ENCODE results near the gene GBA2. TPM values are rescaled to one million over a fixed set of nuclear protein-coding genes. Genes with fewer than 3 reads are reported as not detected.

GBA2 gene
- total RNA-seq, 1 donor from 2014 or later, result 58.4 TPM

GRCh38 chr9:35717132-35717870 lies 31.7 kb downstream of the GBA2 start:
- Mint-ChIP-seq H3K36me3 (ENCODE audit: low read depth) (peaks cover 73% of the 10 kb centered on the region), H3K27ac (no peak overlapping the region), H3K27me3 (ENCODE audit: insufficient read depth) (no peaks in the 10 kb centered on the region)

DNA sequence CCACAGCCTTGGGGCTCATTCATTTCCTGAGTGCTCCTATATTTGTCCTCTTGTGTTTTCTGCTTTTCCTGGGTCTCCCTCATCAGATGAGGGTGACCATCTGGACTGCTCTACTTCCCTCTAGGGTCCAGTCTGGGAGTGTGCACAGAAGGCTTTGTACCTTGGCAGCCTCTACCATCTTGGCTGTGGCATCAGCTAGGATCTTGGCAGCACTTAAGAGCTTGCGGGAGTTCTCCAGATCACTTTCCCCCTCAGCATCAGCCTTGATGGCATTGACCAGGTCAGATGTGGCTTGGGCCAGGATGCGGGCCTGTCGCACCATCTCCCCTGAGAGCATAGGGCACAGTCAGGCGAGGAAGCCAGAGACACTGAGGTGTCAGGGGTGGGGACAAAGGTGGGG lies 32.8 kb downstream of the GBA2 start:
- H3K9me3 Mint-ChIP-seq, result no peaks in the 10 kb centered on the region
- H3K27me3 Mint-ChIP-seq (ENCODE audit: insufficient read depth), result no peaks in the 10 kb centered on the region
- intact Hi-C loops (cut with micrococcal nuclease), result no loop called here
- H3K27ac Mint-ChIP-seq, result no peak overlapping the region
- no peak for DNase-seq (ENCODE audit: low spot score)
- peaks cover 70% of the 10 kb centered on the region for H3K36me3 Mint-ChIP-seq (ENCODE audit: low read depth)
- no peak overlapping the region for H3K4me3 Mint-ChIP-seq
- H3K4me1 Mint-ChIP-seq (ENCODE audit: low read depth), result peaks cover 5% of the 10 kb centered on the region

More at GRCh38 chr9:35717132-35717870, 31.7 kb downstream of the GBA2 start:
- Mint-ChIP-seq H3K9me3 (no peaks in the 10 kb centered on the region), H3K4me1 (ENCODE audit: low read depth) (no peaks in the 10 kb centered on the region), H3K4me3 (no peak overlapping the region)
- no peak for DNase-seq (ENCODE audit: low spot score)
- intact Hi-C loops (cut with micrococcal nuclease), result no loop called here

- peaks cover 75% of the 10 kb centered on the region for H3K36me3 Mint-ChIP-seq (ENCODE audit: low read depth)
Measured at GRCh38 chr9:35714579-35715252, 34.3 kb downstream of the GBA2 start.

GRCh38 chr9:35714123-35714522 lies 34.9 kb downstream of the GBA2 start:
- H3K27ac Mint-ChIP-seq, result no peak overlapping the region
- intact Hi-C loops (cut with micrococcal nuclease), result no loop called here
- H3K4me3 Mint-ChIP-seq, result no peak overlapping the region
- no peaks in the 10 kb centered on the region for H3K9me3 Mint-ChIP-seq
- no peaks in the 10 kb centered on the region for H3K27me3 Mint-ChIP-seq (ENCODE audit: insufficient read depth)
- DNase-seq (ENCODE audit: low spot score), result no peak
- H3K4me1 Mint-ChIP-seq (ENCODE audit: low read depth), result peaks cover 5% of the 10 kb centered on the region
- H3K36me3 Mint-ChIP-seq (ENCODE audit: low read depth), result peaks cover 71% of the 10 kb centered on the region

More at GRCh38 chr9:35714579-35715252, 34.3 kb downstream of the GBA2 start:
- peaks cover 5% of the 10 kb centered on the region for H3K4me1 Mint-ChIP-seq (ENCODE audit: low read depth)
- no peak overlapping the region for H3K27ac Mint-ChIP-seq
- no peaks in the 10 kb centered on the region for H3K27me3 Mint-ChIP-seq (ENCODE audit: insufficient read depth)
- H3K4me3 Mint-ChIP-seq, result no peak overlapping the region
- DNase-seq (ENCODE audit: low spot score), result no peak
- H3K9me3 Mint-ChIP-seq, result no peaks in the 10 kb centered on the region
- intact Hi-C loops (cut with micrococcal nuclease), result no loop called here

DNA sequence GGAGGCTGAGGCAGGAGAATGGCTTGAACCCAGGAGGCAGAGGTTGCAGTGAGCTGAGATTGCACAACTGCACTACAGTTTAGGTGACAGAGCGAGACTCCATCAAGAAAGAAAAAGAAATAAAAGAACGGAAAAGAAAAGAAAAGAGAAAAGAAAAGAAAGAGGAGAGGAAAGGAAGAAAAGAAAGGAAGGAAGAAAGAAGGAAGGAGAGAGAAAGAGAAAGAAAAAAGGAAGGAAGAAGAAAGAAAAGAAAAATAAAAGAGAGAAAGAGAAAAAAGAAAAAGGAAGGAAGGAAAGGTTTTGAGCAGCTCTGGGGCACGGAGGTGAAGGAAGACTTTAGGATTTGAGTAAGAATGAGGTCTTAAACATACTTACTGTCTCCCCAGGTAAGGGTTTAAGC lies 35.5 kb downstream of the GBA2 start:
- Mint-ChIP-seq H3K4me3 (no peak overlapping the region), H3K36me3 (ENCODE audit: low read depth) (peaks cover 73% of the 10 kb centered on the region)
- intact Hi-C loops (cut with micrococcal nuclease), result no loop called here

GRCh38 chr9:35712762-35713400 lies 36.1 kb downstream of the GBA2 start:
- Mint-ChIP-seq H3K27ac (no peak overlapping the region), H3K9me3 (no peaks in the 10 kb centered on the region), H3K4me3 (no peak overlapping the region), H3K4me1 (ENCODE audit: low read depth) (peaks cover 5% of the 10 kb centered on the region), H3K27me3 (ENCODE audit: insufficient read depth) (no peaks in the 10 kb centered on the region), H3K36me3 (ENCODE audit: low read depth) (peaks cover 75% of the 10 kb centered on the region)
- intact Hi-C loops (cut with micrococcal nuclease), result no loop called here
- no peak for DNase-seq (ENCODE audit: low spot score)

More for the DNA sequence above, 35.5 kb downstream of the GBA2 start:
- Mint-ChIP-seq H3K4me1 (ENCODE audit: low read depth) (peaks cover 5% of the 10 kb centered on the region), H3K27me3 (ENCODE audit: insufficient read depth) (no peaks in the 10 kb centered on the region), H3K27ac (no peak overlapping the region), H3K9me3 (no peaks in the 10 kb centered on the region)
- no peak for DNase-seq (ENCODE audit: low spot score)

DNA sequence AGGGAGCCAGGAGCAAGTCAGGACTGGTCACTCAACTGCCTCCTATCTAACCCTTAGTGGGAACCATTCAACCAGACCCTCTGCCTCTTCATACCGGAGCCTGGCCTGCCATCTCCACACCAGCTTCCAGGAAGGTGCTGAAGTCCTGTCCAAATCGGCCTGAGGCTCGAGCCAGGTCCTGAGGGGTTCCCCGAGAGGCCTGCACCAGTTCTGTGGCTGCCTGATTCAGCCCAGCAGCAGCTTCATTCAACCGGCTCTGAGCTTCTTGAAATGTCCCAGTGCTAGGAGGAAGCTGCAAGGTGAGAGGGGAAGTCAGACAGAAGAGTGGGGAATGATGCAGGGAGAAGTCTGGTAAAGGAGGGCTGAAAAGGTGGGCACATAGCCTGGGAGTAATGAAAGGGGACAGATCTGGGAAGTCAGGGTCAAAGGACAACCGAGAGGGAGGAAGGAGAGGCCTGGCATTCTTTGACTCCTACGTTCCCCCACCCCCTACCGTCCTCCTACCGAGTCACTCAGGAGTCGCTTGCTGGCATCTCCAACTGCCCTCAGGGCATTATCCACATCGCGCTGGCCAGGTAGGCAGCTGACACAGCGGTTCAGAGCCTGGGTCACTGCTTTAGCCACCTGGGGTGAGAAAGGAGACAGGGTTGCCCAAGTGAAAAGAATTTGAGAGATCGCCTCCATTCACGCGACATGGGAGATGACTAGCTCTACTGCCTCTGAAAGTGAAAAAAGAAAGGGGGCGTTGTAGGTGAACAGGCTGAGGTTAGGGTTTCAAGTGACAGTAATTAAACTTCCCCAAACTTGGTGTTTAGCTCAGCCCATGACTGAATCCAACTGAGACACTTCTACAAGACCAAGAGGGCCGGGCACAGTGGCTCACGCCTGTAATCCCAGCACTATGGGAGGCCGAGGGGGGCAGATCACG lies 37.3 kb downstream of the GBA2 start:
- Mint-ChIP-seq H3K4me1 (ENCODE audit: low read depth) (peaks cover 5% of the 10 kb centered on the region), H3K36me3 (ENCODE audit: low read depth) (peaks cover 80% of the 10 kb centered on the region), H3K9me3 (no peaks in the 10 kb centered on the region), H3K27me3 (ENCODE audit: insufficient read depth) (no peaks in the 10 kb centered on the region), H3K27ac (no peak overlapping the region), H3K4me3 (no peak overlapping the region)
- DNase-seq (ENCODE audit: low spot score), result no peak
- intact Hi-C loops (cut with micrococcal nuclease), result no loop called here

DNA sequence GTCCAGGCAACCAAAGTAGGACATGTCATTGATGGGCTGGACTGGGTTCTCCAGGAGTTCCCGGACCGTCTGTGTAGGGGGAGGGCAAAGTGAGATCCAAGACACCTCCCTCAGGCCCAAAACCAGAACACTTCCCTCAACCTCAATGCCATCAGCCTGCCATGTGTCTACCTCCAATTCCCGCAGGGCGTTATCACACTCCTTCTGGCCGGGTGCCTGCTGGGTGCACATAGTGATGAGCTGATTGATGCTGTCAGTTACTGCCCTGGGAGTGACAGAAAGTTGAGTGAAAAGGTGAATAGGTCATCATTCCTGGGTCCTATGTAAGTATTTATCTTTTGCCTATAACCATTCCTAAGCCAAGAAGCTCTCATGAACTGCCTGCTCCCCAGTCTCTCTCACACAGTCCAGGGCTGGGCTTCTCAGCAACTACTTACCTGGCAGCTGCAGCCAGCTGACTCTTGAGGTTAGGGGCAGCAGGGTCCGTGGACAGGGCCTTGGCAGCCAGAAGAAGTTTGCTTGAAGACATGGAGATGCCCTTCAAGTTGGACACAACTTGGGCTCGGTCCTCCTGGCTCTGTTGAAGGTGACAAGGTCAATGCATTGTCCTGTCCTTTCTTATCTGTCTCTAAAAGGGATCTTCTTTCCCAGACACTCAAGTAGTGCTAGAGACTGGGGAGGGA lies 38.1 kb downstream of the GBA2 start:
- DNase-seq (ENCODE audit: low spot score), result no peak
- Mint-ChIP-seq H3K4me3 (no peak overlapping the region), H3K9me3 (no peaks in the 10 kb centered on the region), H3K27ac (no peak overlapping the region), H3K4me1 (ENCODE audit: low read depth) (peaks cover 5% of the 10 kb centered on the region), H3K27me3 (ENCODE audit: insufficient read depth) (no peaks in the 10 kb centered on the region), H3K36me3 (ENCODE audit: low read depth) (peaks cover 77% of the 10 kb centered on the region)
- intact Hi-C loops (cut with micrococcal nuclease), result no loop called here

GRCh38 chr9:35708146-35708545 lies 40.9 kb downstream of the GBA2 start:
- H3K9me3 Mint-ChIP-seq, result no peaks in the 10 kb centered on the region
- no peak for DNase-seq (ENCODE audit: low spot score)
- H3K4me3 Mint-ChIP-seq, result no peak overlapping the region
- H3K27me3 Mint-ChIP-seq (ENCODE audit: insufficient read depth), result no peaks in the 10 kb centered on the region
- intact Hi-C loops (cut with micrococcal nuclease), result no loop called here
- H3K27ac Mint-ChIP-seq, result no peak overlapping the region
- peaks cover 69% of the 10 kb centered on the region for H3K36me3 Mint-ChIP-seq (ENCODE audit: low read depth)
- peaks cover 5% of the 10 kb centered on the region for H3K4me1 Mint-ChIP-seq (ENCODE audit: low read depth)

- Mint-ChIP-seq H3K9me3 (no peaks in the 10 kb centered on the region), H3K4me1 (ENCODE audit: low read depth) (peaks cover 4% of the 10 kb centered on the region), H3K27ac (no peak overlapping the region), H3K36me3 (ENCODE audit: low read depth) (peaks cover 65% of the 10 kb centered on the region), H3K4me3 (no peak overlapping the region), H3K27me3 (ENCODE audit: insufficient read depth) (no peaks in the 10 kb centered on the region)
- DNase-seq (ENCODE audit: low spot score), result no peak
- intact Hi-C loops (cut with micrococcal nuclease), result no loop called here
Measured at GRCh38 chr9:35706951-35707350, 42.1 kb downstream of the GBA2 start.

- DNase-seq (ENCODE audit: low spot score), result no peak
- Mint-ChIP-seq H3K9me3 (no peaks in the 10 kb centered on the region), H3K4me3 (no peak overlapping the region), H3K4me1 (ENCODE audit: low read depth) (no peaks in the 10 kb centered on the region), H3K27ac (no peak overlapping the region), H3K36me3 (ENCODE audit: low read depth) (peaks cover 57% of the 10 kb centered on the region), H3K27me3 (ENCODE audit: insufficient read depth) (no peaks in the 10 kb centered on the region)
- intact Hi-C loops (cut with micrococcal nuclease), result no loop called here
Measured at GRCh38 chr9:35705836-35706430, 43.1 kb downstream of the GBA2 start.

DNA sequence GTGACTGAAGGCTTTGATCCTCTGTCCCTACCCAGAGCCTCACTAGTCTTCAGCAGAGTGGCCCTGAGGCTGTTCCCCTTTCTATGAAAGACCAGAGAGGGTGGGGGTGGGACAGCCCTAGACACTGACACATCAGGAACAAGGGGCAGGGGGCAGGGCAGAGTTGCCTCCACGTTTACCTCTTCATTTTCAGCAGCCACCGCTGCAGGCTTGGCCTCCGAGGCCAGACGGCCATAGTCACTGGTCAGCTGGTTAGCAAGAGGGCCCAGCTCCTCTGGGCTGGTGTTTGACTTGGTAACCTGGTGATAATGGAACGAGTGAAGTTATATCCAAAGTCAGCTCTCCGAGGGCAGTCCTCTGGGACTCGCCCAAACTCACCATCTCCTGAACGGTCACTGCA lies 43.7 kb downstream of the GBA2 start:
- Mint-ChIP-seq H3K36me3 (ENCODE audit: low read depth) (peaks cover 51% of the 10 kb centered on the region), H3K4me3 (no peak overlapping the region), H3K27me3 (ENCODE audit: insufficient read depth) (no peaks in the 10 kb centered on the region), H3K4me1 (ENCODE audit: low read depth) (no peaks in the 10 kb centered on the region), H3K9me3 (no peaks in the 10 kb centered on the region), H3K27ac (no peak overlapping the region)
- intact Hi-C loops (cut with micrococcal nuclease), result no loop called here
- no peak for DNase-seq (ENCODE audit: low spot score)
